Measurements from ENCODE around the gene CNNM2.

The CNNM2 gene

DNA sequence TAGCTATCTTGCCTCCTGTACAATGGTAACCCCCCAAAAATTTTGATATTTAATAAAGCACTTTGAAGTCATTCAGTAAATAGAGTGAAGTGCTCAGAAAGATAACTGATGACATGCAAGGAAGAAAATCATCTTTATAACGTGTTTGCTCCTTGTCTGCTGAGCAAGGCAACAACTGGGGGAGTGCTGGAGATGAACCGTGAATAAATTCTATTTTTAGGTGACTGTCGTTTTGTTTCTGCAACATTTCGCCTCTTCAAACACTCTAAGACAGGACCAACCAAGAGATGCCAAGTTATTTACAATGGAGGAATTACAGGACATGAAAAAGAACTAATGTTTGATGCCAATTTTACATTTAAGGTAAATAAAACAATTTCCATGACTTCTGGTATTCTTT is 39.5 kb upstream of the CNNM2 start:
- Histone ChIP-seq H3K9me2 (replicated peaks; ENCODE audit: insufficient read depth, low read length) (no peaks in the 10 kb centered on the region), H3K4me2 (ENCODE audit: low read depth, low read length, poor library complexity, severe bottlenecking) (no peak overlapping the region), H2AFZ (ENCODE audit: low read depth, low read length, severe bottlenecking) (no peak overlapping the region), H4K20me1 (ENCODE audit: low read depth, low read length) (no peaks in the 10 kb centered on the region), H3F3A (ENCODE audit: insufficient read depth) (no peaks in the 10 kb centered on the region), H3K79me2 (ENCODE audit: insufficient read depth, low read length) (no peaks in the 10 kb centered on the region), H3K36me3 (ENCODE audit: low read length) (no peaks in the 10 kb centered on the region), H3K27me3 (ENCODE audit: low read length) (no peaks in the 10 kb centered on the region), H3K27ac (ENCODE audit: low read depth, low read length) (no peak overlapping the region), H3K9ac (ENCODE audit: low read length) (no peak overlapping the region), H3K4me3 (ENCODE audit: insufficient read depth, low read length, poor library complexity, severe bottlenecking) (no peak overlapping the region), H3K9me3 (ENCODE audit: insufficient read depth, low read length) (no peaks in the 10 kb centered on the region)
- TF ChIP-seq EZH2phosphoT487 (conservative IDR thresholded peaks at IDR 0.05; ENCODE audit: low read length) = no peak
- TF ChIP-seq, protein P1, sequence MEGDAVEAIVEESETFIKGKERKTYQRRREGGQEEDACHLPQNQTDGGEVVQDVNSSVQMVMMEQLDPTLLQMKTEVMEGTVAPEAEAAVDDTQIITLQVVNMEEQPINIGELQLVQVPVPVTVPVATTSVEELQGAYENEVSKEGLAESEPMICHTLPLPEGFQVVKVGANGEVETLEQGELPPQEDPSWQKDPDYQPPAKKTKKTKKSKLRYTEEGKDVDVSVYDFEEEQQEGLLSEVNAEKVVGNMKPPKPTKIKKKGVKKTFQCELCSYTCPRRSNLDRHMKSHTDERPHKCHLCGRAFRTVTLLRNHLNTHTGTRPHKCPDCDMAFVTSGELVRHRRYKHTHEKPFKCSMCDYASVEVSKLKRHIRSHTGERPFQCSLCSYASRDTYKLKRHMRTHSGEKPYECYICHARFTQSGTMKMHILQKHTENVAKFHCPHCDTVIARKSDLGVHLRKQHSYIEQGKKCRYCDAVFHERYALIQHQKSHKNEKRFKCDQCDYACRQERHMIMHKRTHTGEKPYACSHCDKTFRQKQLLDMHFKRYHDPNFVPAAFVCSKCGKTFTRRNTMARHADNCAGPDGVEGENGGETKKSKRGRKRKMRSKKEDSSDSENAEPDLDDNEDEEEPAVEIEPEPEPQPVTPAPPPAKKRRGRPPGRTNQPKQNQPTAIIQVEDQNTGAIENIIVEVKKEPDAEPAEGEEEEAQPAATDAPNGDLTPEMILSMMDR (IDR thresholded peaks at IDR 0.05; ENCODE audit: insufficient read depth, low read length, poor library complexity, severe bottlenecking) = no peak

- Histone ChIP-seq H3F3A (ENCODE audit: insufficient read depth) (no peaks in the 10 kb centered on the region), H3K4me2 (ENCODE audit: low read depth, low read length, poor library complexity, severe bottlenecking) (no peak overlapping the region), H3K27me3 (ENCODE audit: low read length) (no peaks in the 10 kb centered on the region), H3K9me3 (ENCODE audit: insufficient read depth, low read length) (no peaks in the 10 kb centered on the region), H3K4me3 (ENCODE audit: insufficient read depth, low read length, poor library complexity, severe bottlenecking) (no peak overlapping the region), H2AFZ (ENCODE audit: low read depth, low read length, severe bottlenecking) (no peak overlapping the region), H3K79me2 (ENCODE audit: insufficient read depth, low read length) (no peaks in the 10 kb centered on the region), H3K9ac (ENCODE audit: low read length) (no peak overlapping the region), H3K27ac (ENCODE audit: low read depth, low read length) (no peak overlapping the region), H4K20me1 (ENCODE audit: low read depth, low read length) (no peaks in the 10 kb centered on the region), H3K36me3 (ENCODE audit: low read length) (no peaks in the 10 kb centered on the region), H3K9me2 (replicated peaks; ENCODE audit: insufficient read depth, low read length) (no peaks in the 10 kb centered on the region)
- TF ChIP-seq, protein P1 (IDR thresholded peaks at IDR 0.05; ENCODE audit: insufficient read depth, low read length, poor library complexity, severe bottlenecking) = no peak
- TF ChIP-seq EZH2phosphoT487 (conservative IDR thresholded peaks at IDR 0.05; ENCODE audit: low read length) = no peak
Observed at GRCh38 chr10:102880256-102880655, 37.8 kb upstream of the CNNM2 start.

- Histone ChIP-seq H3K4me3 (ENCODE audit: insufficient read depth, low read length, poor library complexity, severe bottlenecking) (no peak overlapping the region), H3F3A (ENCODE audit: insufficient read depth) (no peaks in the 10 kb centered on the region), H4K20me1 (ENCODE audit: low read depth, low read length) (no peaks in the 10 kb centered on the region), H3K9me3 (ENCODE audit: insufficient read depth, low read length) (no peaks in the 10 kb centered on the region), H3K79me2 (ENCODE audit: insufficient read depth, low read length) (no peaks in the 10 kb centered on the region), H3K27me3 (ENCODE audit: low read length) (no peaks in the 10 kb centered on the region), H3K9me2 (replicated peaks; ENCODE audit: insufficient read depth, low read length) (no peaks in the 10 kb centered on the region), H3K27ac (ENCODE audit: low read depth, low read length) (no peak overlapping the region), H3K36me3 (ENCODE audit: low read length) (no peaks in the 10 kb centered on the region), H2AFZ (ENCODE audit: low read depth, low read length, severe bottlenecking) (no peak overlapping the region), H3K4me2 (ENCODE audit: low read depth, low read length, poor library complexity, severe bottlenecking) (no peak overlapping the region), H3K9ac (ENCODE audit: low read length) (no peak overlapping the region)
- TF ChIP-seq, protein P1 (IDR thresholded peaks at IDR 0.05; ENCODE audit: insufficient read depth, low read length, poor library complexity, severe bottlenecking) = no peak
- no peak for TF ChIP-seq EZH2phosphoT487 (conservative IDR thresholded peaks at IDR 0.05; ENCODE audit: low read length)
Observed at GRCh38 chr10:102888048-102888447, 30.0 kb upstream of the CNNM2 start.

Data from SU-DHL-6 (cell line).